HG02610 (cell line): ENCODE data around the gene NXF1.
"Not testable (repeated sequence)": the region's sequence is repeated elsewhere in the genome, so short reads cannot be mapped to it uniquely, and the experiment has no call there.

Source experiments
- ATAC-seq: cut with Tn5 transposase; IDR thresholded peaks from one replicate; pipeline ENCODE4 v1.9.1; 2021; ENCODE audit warnings: mild to moderate bottlenecking, moderate library complexity; ENCODE audit not compliant: unreplicated experiment

The NXF1 gene

GRCh38 chr11:62832336-62833234 is 27.3 kb upstream of the NXF1 start, which contains the start of gene TEX54:
TSS of gene TEX54 (minus strand) at chr11:62832841.
- ATAC-seq: peak; percentile 1

GRCh38 chr11:62831520-62832335 is 26.5 kb upstream of the NXF1 start, which contains the start of gene STX5:
TSS of gene STX5 (minus strand) at chr11:62832051. CDS start at chr11:62831243, 808 bp downstream.
- peak; percentile 83 for ATAC-seq

DNA sequence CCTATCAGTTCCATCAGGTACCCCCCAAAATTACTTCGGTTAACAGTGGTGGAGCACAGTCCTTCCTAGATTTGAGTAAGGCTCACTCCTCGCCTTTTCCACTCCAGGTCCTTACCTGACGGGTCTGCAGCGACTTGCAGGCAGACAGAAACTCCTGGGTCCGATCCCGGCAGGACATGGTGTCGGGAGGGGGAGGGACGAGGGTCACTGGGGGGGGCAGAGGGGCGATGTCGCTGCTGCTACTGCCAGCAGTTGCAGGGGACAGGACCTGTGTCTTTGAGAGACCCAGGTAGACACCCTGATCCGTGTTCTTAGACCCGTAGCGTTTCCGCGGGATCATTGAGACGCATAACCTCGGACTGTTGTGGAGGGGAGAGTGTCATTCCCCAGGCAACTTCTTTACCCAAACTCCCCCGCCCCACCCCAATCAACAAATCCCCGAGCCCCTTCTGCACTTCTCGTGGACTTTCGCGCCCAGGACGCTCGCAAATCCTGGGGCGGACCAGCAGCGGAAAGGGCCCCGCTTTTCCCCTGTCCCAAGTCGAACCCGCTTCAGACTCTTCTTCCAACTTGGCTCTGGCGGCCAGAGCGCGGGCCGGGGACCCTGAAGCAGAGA is 25.8 kb upstream of the NXF1 start:
- no peak for ATAC-seq

GRCh38 chr11:62828130-62828529 is 22.9 kb upstream of the NXF1 start:
- ATAC-seq: not testable (repeated sequence)

- ATAC-seq: no peak
These were observed 18.4 kb upstream of the NXF1 start for GRCh38 chr11:62823677-62824076.

- ATAC-seq: no peak
These were observed 11.9 kb upstream of the NXF1 start for GRCh38 chr11:62817129-62817528.

DNA sequence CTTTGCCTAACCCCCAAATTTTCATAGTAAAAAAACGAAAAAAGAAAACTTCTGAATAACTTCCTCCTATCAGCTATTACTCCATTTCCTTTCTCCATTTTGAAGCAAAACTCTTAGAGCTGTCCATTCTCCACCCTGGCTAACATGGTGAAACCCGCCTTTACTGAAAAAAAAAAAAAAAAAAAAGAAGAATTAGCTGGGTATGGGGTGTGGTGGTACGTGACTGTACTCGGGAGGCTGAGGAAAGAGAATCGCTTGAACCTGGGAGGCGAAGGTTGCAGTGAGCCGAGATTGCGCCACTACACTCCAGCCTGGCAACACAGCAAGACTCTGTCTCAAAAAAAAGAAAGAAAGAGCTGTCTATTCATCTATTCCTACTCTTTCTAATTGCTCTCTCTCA is 11.3 kb upstream of the NXF1 start:
- ATAC-seq: no peak

DNA sequence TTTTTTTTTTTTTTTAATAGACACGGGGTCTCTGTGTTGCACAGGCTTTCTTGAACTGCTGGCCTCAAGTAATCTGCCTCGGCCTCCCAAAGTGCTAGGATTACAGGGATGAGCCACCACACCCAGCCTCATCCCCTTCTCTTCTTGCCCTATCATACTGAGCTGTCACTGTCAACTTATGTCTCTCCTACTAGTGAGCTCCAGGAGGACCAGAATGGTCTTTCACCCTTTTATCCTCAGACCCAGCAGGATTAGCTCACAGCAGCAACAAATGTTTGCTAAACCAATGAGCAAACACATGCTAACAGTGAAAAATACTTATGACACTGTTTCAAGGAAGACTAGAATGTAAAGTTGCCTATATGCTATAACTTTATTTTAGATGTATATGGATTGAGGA is 6.4 kb upstream of the NXF1 start:
- ATAC-seq: no peak

GRCh38 chr11:62810748-62811147 is 5.5 kb upstream of the NXF1 start:
- ATAC-seq: no peak

DNA sequence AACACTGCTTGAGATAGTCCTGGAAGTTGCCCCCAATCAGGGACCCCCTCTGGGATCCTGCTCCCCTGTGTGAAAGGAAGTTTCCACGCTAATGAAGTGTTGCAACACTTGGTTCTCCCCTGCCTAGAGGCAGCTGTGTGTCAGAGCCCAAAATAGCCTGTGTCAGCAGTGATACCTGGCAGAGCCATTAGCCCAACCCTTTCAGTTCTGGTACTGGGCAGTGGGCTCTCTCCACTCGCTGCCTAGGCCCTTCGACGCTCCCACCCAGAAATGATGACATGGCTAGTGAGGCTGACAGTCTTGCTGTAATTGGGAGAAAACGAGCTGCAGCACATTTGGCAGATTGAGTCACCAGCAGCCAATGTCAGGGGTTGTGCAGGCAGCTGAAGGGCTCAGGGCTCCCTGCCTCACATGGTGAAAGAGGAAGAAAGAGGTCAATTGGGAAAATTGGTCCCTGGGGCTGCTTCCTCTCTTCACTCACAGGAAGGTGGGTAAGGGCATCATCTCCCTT is 1.4 kb upstream of the NXF1 start:
- no peak for ATAC-seq

DNA sequence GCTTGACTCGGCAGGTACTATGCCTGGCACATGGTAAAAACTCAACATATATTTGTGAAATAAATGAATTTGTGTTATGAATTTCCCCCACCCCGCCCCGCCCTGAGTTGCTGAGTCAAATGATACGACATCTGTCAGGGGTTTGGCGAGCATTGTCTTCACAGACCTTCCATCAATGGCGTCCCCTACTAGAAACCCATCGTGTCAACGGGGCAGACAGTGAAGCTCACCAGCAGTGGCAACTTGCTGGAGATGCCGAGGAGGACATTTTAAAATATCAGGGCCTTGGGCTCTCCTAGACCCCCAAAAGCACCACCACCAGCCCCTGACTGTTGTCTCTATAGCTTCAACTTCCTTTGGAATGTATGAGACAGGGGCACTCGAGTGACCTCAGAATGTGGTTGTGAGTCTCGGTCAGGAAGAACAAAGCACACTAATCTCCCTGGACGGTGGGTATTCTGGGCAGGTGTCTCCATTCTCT is 761 bp upstream of the NXF1 start:
- no peak for ATAC-seq

DNA sequence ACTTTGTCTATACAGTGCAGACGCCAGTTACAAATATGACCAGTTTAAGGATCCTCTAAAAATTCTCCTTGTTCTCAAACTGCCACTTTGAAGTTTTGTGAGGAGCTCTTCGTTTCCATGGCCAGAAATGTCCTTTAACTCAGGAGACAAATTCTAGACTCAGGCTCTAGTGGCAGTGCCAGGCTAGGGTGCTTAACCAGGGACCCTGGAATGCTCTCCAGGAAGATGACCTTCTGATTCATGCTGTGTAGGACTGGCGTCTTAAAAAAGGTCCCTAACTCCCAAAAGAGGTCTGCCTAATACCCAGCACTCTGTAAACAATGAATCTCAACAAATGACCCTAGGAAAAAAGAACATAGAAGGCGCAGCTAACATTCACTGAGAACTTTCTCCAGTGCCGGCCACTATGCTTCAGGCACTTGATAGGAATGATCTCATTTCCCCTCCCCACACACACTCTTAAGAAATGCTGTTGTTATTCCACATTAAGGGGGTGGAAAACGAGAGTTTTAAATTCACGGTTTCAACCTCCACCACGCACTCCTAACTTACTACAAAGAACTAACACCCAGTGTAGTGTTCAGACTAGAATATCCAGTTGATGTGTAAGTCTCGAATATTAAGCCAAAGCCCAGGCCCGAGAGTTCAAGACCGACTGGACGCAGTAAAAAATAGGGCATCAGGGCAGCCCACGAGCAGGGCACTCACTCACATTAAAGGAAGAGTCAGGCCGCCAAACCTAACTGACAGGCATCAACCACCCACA is 747 bp downstream of the NXF1 start:
- no peak for ATAC-seq

- ATAC-seq: no peak
These were observed 4.2 kb downstream of the NXF1 start for GRCh38 chr11:62801071-62801470.

DNA sequence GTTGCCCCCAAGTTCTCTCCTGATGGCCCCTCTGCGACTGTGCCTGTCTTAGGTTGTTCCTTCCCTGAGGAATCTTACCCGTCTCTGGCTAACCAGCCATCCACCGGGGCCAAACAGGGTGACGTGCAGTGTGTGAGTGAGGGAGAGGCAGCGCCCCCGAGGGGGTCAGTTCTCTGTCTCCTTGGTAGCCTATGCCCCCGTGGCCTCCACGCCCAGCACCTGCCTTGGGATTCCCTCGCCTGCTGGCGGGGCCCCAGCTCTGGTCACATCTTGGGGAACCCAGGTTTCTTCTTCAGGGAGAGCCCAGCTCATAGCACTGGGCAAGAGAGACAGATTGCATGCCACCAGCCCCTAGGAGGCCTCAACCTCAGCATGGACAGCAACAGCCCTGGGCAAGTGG is 5.8 kb downstream of the NXF1 start:
- no peak for ATAC-seq

- no peak for ATAC-seq
These were observed 9.0 kb downstream of the NXF1 start for GRCh38 chr11:62796281-62796680.

- no peak for ATAC-seq
These were observed 11.0 kb downstream of the NXF1 start for GRCh38 chr11:62794201-62794775.

- ATAC-seq: peak; percentile 6
These were observed 13.1 kb downstream of the NXF1 start for GRCh38 chr11:62792202-62792575.

- ATAC-seq: peak; percentile 74
These were observed 13.6 kb downstream of the NXF1 start, which contains the start of gene TMEM223 for GRCh38 chr11:62791501-62792201. TSS of gene TMEM223 (minus strand) at chr11:62792006. CDS start at chr11:62791994, 12 bp downstream.

- no peak for ATAC-seq
These were observed 15.7 kb downstream of the NXF1 start for GRCh38 chr11:62789576-62789975.
